ENCODE data around the gene MPHOSPH9. TPM values are rescaled to one million over a fixed set of nuclear protein-coding genes. Genes with fewer than 3 reads are reported as not detected.

The MPHOSPH9 gene
- total RNA-seq, 1 experiment from 2014 or later: 47.5 TPM

DNA sequence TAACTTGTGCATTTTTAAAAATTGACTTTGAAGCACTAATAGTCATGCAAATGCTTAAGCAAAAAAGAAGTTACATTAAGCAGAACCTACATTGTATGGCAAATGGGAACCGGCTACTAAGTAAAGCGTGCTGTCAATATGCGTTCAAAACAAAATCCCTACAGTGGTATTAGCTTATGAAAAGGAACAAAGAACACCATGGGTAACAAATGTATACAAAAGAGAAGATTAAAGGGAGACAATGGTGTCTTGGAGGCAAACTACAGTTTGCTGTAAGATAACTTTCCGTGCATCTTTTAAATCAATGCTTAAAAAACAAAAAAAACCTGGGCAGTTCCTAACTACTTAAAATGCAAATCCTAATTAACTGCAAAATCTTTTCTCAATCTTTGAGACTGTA lies 28.3 kb upstream of the MPHOSPH9 start (continued):
- TF ChIP-seq E2F4 (CRISPR knock-in tag; IDR thresholded peaks at IDR 0.05; ENCODE audit: borderline replicate concordance, low read depth): no peak
- TF ChIP-seq GABPB1 (CRISPR knock-in tag; IDR thresholded peaks at IDR 0.05): no peak
- no peak for TF ChIP-seq SP1 (CRISPR knock-in tag; conservative IDR thresholded peaks at IDR 0.05)
- no peak for TF ChIP-seq ZNF512 (CRISPR knock-in tag; IDR thresholded peaks at IDR 0.05; ENCODE audit: borderline replicate concordance)
- no peak for TF ChIP-seq ESRRA (CRISPR knock-in tag; IDR thresholded peaks at IDR 0.05; ENCODE audit: borderline replicate concordance)
- no peak for TF ChIP-seq ZNF416 (CRISPR knock-in tag; IDR thresholded peaks at IDR 0.05)

GRCh38 chr12:123260081-123260480 lies 27.1 kb upstream of the MPHOSPH9 start:
- POLR2A ChIA-PET: no interaction called here
- CTCF ChIA-PET: no interaction called here
- no peaks in the 10 kb centered on the region for H3K27me3 Mint-ChIP-seq (ENCODE audit: low read depth)
- TF ChIP-seq FOXJ3 (CRISPR knock-in tag; IDR thresholded peaks at IDR 0.05; ENCODE audit: borderline replicate concordance) (no peak), MAX (CRISPR knock-in tag; IDR thresholded peaks at IDR 0.05) (no peak), PREB (CRISPR knock-in tag; IDR thresholded peaks at IDR 0.05; ENCODE audit: borderline replicate concordance) (no peak), GTF2I (CRISPR knock-in tag; conservative IDR thresholded peaks at IDR 0.05) (no peak), ELF4 (CRISPR knock-in tag; IDR thresholded peaks at IDR 0.05; ENCODE audit: low read depth) (no peak), ZNF281 (CRISPR knock-in tag; IDR thresholded peaks at IDR 0.05) (no peak), ETV6 (CRISPR knock-in tag; IDR thresholded peaks at IDR 0.05) (no peak), TEAD1 (CRISPR knock-in tag; IDR thresholded peaks at IDR 0.05) (no peak), ZNF138 (CRISPR knock-in tag; conservative IDR thresholded peaks at IDR 0.05) (no peak), TEAD4 (CRISPR knock-in tag; IDR thresholded peaks at IDR 0.05) (no peak), NR2C2 (CRISPR knock-in tag; IDR thresholded peaks at IDR 0.05) (no peak), ZNF396 (CRISPR knock-in tag; IDR thresholded peaks at IDR 0.05; ENCODE audit: borderline replicate concordance) (no peak)
- TF ChIP-seq, protein P1, sequence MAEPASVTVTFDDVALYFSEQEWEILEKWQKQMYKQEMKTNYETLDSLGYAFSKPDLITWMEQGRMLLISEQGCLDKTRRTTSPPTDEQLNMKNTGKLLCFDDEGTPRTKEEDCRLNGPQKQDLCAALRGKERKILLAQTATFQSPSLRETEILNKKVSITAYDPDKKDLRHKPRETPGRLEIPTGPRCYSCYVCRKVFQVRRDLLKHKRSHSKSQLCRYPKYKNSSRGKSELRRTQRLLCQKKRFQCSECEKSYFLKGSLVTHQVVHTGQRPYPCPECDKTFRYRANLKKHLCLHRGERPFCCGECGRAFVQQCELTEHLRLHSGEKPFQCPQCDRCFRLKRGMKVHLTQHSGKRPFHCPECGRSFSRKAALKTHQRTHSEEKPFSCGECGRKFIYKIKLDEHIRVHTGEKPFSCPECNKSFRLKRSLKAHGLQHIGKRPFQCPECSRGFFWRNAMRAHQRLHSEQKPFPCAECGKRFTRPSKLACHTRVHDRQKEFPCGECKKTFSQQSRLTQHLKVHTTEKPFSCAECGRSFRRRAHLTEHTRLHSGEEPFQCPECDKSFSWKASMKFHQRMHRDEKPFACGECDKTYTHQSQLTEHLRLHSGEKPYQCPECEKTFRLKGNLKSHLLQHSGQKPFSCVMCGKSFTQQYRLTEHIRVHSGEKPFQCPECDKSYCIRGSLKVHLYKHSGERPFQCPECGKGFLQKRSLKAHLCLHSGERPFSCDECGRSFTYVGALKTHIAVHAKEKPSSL (CRISPR knock-in tag; conservative IDR thresholded peaks at IDR 0.05): no peak
- TF ChIP-seq, protein P2, sequence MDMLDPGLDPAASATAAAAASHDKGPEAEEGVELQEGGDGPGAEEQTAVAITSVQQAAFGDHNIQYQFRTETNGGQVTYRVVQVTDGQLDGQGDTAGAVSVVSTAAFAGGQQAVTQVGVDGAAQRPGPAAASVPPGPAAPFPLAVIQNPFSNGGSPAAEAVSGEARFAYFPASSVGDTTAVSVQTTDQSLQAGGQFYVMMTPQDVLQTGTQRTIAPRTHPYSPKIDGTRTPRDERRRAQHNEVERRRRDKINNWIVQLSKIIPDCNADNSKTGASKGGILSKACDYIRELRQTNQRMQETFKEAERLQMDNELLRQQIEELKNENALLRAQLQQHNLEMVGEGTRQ (CRISPR knock-in tag; IDR thresholded peaks at IDR 0.05): no peak
- TF ChIP-seq, protein P3, sequence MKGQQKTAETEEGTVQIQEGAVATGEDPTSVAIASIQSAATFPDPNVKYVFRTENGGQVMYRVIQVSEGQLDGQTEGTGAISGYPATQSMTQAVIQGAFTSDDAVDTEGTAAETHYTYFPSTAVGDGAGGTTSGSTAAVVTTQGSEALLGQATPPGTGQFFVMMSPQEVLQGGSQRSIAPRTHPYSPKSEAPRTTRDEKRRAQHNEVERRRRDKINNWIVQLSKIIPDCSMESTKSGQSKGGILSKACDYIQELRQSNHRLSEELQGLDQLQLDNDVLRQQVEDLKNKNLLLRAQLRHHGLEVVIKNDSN (CRISPR knock-in tag; IDR thresholded peaks at IDR 0.05): no peak
- ATAC-seq (no peak), DNase-seq (ENCODE audit: low spot score) (no peak)
- peaks cover 16% of the 10 kb centered on the region for H3K4me1 Mint-ChIP-seq
- no peaks in the 10 kb centered on the region for H3K9me3 Mint-ChIP-seq
- peaks cover 69% of the 10 kb centered on the region for H3K36me3 Mint-ChIP-seq
- H3K27ac Mint-ChIP-seq: peak overlapping the region; percentile 65; the same call in 1 of the 2 replicates
- no peak overlapping the region for H3K4me3 Mint-ChIP-seq
